ENCODE results near the gene GALNT2.

Gene GALNT2

DNA sequence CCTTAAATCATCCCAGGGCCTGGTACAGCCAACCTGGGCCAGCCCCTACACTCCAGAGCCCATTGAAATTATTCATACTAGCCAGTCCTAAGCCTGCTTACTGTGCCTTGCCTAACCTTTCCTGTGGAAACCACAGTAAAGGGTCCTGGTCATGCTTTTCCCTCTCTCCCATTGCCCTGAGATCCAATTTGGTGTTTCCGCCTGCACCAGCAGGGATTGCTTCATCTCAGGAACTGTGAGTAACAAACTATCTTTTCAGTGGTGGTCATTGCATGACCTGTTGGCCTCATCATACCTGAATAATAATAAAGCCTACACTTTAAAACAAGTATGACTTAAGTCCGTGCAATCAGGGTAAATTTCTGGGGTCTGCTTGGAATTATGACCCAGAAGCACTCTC lies 18.7 kb upstream of the GALNT2 start:
- Histone ChIP-seq H3K79me1 (ENCODE audit: low read depth, low read length) (no peaks in the 10 kb centered on the region), H2BK12ac (ENCODE audit: low read length) (no peak overlapping the region), H3K4ac (ENCODE audit: low read length) (no peak overlapping the region), H3K4me1 (ENCODE audit: control insufficient read depth in 2 of 2, insufficient read depth in 1 of 2, low read depth in 1 of 2, low read length in 2 of 2) (peaks cover 0 to 8% of the 10 kb centered on the region in 2 donors), H3K18ac (ENCODE audit: low read length) (no peak overlapping the region), H3K27ac (replicated peaks; ENCODE audit: low read length) (no peak overlapping the region), H3K14ac (ENCODE audit: low read length) (no peak overlapping the region), H4K8ac (ENCODE audit: low read depth, low read length) (no peak overlapping the region), H4K91ac (ENCODE audit: low read depth, low read length, poor library complexity) (no peak overlapping the region), H3K27me3 (ENCODE audit: control insufficient read depth in 3 of 3, insufficient read depth in 3 of 3, low read depth in 1 of 3, low read length in 3 of 3) (peaks cover 0 to 10% (median 0%) of the 10 kb centered on the region in 3 experiments), H3K36me3 (replicated peaks in 1 of 2; ENCODE audit: control insufficient read depth in 2 of 2, insufficient read depth in 2 of 2, low read length in 2 of 2) (no peaks in the 10 kb centered on the region), H3K4me3 (ENCODE audit: low read length in 2 of 2) (no peak overlapping the region), H2BK5ac (ENCODE audit: low read length) (no peak overlapping the region), H3K9ac (ENCODE audit: low read depth, low read length, poor library complexity) (no peak overlapping the region), H2AK5ac (ENCODE audit: low read depth, low read length) (no peak overlapping the region), H2BK15ac (ENCODE audit: low read length) (no peak overlapping the region), H2AFZ (ENCODE audit: low read length) (no peak overlapping the region), H2BK120ac (ENCODE audit: low read depth, low read length) (no peak overlapping the region), H3K4me2 (ENCODE audit: insufficient read depth, low read length, poor library complexity, severe bottlenecking) (no peak overlapping the region), H3K9me3 (replicated peaks in 1 of 2; ENCODE audit: control insufficient read depth in 2 of 2, insufficient read depth in 1 of 2, low read depth in 1 of 2, low read length in 2 of 2) (no peaks in the 10 kb centered on the region), H3K23ac (ENCODE audit: low read depth, low read length, poor library complexity) (no peak overlapping the region)
- no CpG with 5 or more reads among the region's 2 CpGs for WGBS, 2 donors (ENCODE audit: extremely low coverage in 2 of 2, insufficient read length in 2 of 2, insufficient replicate concordance in 1 of 2)
- no peak for DNase-seq (ENCODE audit: low spot score)

DNA sequence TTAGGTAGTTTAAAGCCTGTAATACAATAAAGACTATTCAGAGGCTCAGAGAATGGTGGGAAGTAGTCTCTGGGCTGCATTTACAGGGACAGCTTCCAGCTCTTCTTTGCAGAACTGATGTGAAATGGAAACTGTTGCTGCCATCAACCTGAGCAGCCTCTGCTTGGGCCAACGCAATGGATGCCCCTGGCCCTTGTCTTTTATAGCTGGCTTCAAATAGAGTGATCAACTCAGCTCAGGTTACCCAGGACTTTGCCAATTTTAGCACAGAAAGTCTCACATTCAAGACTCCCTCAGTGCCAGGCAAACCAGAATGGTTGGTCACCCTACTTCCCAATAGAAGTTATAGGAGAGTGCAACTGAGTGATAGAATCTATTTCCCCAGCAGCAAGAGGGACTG lies 18.1 kb upstream of the GALNT2 start:
- Histone ChIP-seq H2BK12ac (ENCODE audit: low read length) (no peak overlapping the region), H3K79me1 (ENCODE audit: low read depth, low read length) (no peaks in the 10 kb centered on the region), H2BK5ac (ENCODE audit: low read length) (no peak overlapping the region), H3K18ac (ENCODE audit: low read length) (no peak overlapping the region), H2AK5ac (ENCODE audit: low read depth, low read length) (no peak overlapping the region), H3K27ac (replicated peaks; ENCODE audit: low read length) (no peak overlapping the region), H2BK120ac (ENCODE audit: low read depth, low read length) (no peak overlapping the region), H3K4me2 (ENCODE audit: insufficient read depth, low read length, poor library complexity, severe bottlenecking) (no peak overlapping the region), H4K91ac (ENCODE audit: low read depth, low read length, poor library complexity) (no peak overlapping the region), H2AFZ (ENCODE audit: low read length) (no peak overlapping the region), H3K27me3 (ENCODE audit: control insufficient read depth in 3 of 3, insufficient read depth in 3 of 3, low read depth in 1 of 3, low read length in 3 of 3) (peaks cover 0 to 10% (median 0%) of the 10 kb centered on the region in 3 experiments), H3K36me3 (replicated peaks in 1 of 2; ENCODE audit: control insufficient read depth in 2 of 2, insufficient read depth in 2 of 2, low read length in 2 of 2) (no peaks in the 10 kb centered on the region), H3K9ac (ENCODE audit: low read depth, low read length, poor library complexity) (no peak overlapping the region), H3K4ac (ENCODE audit: low read length) (no peak overlapping the region), H3K23ac (ENCODE audit: low read depth, low read length, poor library complexity) (no peak overlapping the region), H3K4me3 (ENCODE audit: low read length in 2 of 2) (no peak overlapping the region), H3K14ac (ENCODE audit: low read length) (no peak overlapping the region), H3K4me1 (ENCODE audit: control insufficient read depth in 2 of 2, insufficient read depth in 1 of 2, low read depth in 1 of 2, low read length in 2 of 2) (peaks cover 0 to 8% of the 10 kb centered on the region in 2 donors), H4K8ac (ENCODE audit: low read depth, low read length) (no peak overlapping the region), H3K9me3 (replicated peaks in 1 of 2; ENCODE audit: control insufficient read depth in 2 of 2, insufficient read depth in 1 of 2, low read depth in 1 of 2, low read length in 2 of 2) (no peaks in the 10 kb centered on the region), H2BK15ac (ENCODE audit: low read length) (no peak overlapping the region)
- no CpG with 5 or more reads among the region's 1 CpG for WGBS, 2 donors (ENCODE audit: extremely low coverage in 2 of 2, insufficient read length in 2 of 2, insufficient replicate concordance in 1 of 2)
- DNase-seq (ENCODE audit: low spot score): no peak

DNA sequence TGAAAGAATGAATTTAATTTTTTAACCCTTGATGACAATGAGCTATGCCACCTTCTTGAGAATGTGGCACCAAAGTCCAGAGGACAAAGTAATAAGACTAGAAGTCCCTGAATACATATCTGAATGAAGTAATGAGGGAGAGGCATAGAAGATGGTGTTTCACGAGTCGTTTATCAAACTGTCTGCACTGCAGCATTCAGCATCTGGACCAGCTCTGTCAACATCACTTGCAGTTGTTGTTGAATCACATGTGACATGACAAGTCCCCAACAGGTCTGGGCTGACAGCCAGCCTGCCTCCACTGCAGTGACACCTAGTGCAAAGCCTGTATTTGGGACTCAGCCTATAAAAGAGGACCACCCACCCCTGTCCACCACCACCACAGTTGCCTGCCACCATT lies 17.3 kb upstream of the GALNT2 start:
- Histone ChIP-seq H4K91ac (ENCODE audit: low read depth, low read length, poor library complexity) (no peak overlapping the region), H3K23ac (ENCODE audit: low read depth, low read length, poor library complexity) (no peak overlapping the region), H2BK12ac (ENCODE audit: low read length) (no peak overlapping the region), H3K4me2 (ENCODE audit: insufficient read depth, low read length, poor library complexity, severe bottlenecking) (no peak overlapping the region), H2BK15ac (ENCODE audit: low read length) (no peak overlapping the region), H2AFZ (ENCODE audit: low read length) (no peak overlapping the region), H4K8ac (ENCODE audit: low read depth, low read length) (no peak overlapping the region), H3K14ac (ENCODE audit: low read length) (no peak overlapping the region), H3K18ac (ENCODE audit: low read length) (no peak overlapping the region), H3K36me3 (replicated peaks in 1 of 2; ENCODE audit: control insufficient read depth in 2 of 2, insufficient read depth in 2 of 2, low read length in 2 of 2) (no peaks in the 10 kb centered on the region), H3K79me1 (ENCODE audit: low read depth, low read length) (no peaks in the 10 kb centered on the region), H3K9me3 (replicated peaks in 1 of 2; ENCODE audit: control insufficient read depth in 2 of 2, insufficient read depth in 1 of 2, low read depth in 1 of 2, low read length in 2 of 2) (no peaks in the 10 kb centered on the region), H3K4me3 (ENCODE audit: low read length in 2 of 2) (no peak overlapping the region), H3K4me1 (ENCODE audit: control insufficient read depth in 2 of 2, insufficient read depth in 1 of 2, low read depth in 1 of 2, low read length in 2 of 2) (peaks cover 0 to 8% of the 10 kb centered on the region in 2 donors), H3K4ac (ENCODE audit: low read length) (no peak overlapping the region), H3K9ac (ENCODE audit: low read depth, low read length, poor library complexity) (no peak overlapping the region), H3K27ac (replicated peaks; ENCODE audit: low read length) (no peak overlapping the region), H2BK5ac (ENCODE audit: low read length) (no peak overlapping the region), H2AK5ac (ENCODE audit: low read depth, low read length) (no peak overlapping the region), H3K27me3 (ENCODE audit: control insufficient read depth in 3 of 3, insufficient read depth in 3 of 3, low read depth in 1 of 3, low read length in 3 of 3) (peaks cover 0 to 12% (median 0%) of the 10 kb centered on the region in 3 experiments), H2BK120ac (ENCODE audit: low read depth, low read length) (no peak overlapping the region)
- no peak for DNase-seq (ENCODE audit: low spot score)
- WGBS, 2 donors (ENCODE audit: extremely low coverage in 2 of 2, insufficient read length in 2 of 2, insufficient replicate concordance in 1 of 2): no CpG with 5 or more reads among the region's 2 CpGs

DNA sequence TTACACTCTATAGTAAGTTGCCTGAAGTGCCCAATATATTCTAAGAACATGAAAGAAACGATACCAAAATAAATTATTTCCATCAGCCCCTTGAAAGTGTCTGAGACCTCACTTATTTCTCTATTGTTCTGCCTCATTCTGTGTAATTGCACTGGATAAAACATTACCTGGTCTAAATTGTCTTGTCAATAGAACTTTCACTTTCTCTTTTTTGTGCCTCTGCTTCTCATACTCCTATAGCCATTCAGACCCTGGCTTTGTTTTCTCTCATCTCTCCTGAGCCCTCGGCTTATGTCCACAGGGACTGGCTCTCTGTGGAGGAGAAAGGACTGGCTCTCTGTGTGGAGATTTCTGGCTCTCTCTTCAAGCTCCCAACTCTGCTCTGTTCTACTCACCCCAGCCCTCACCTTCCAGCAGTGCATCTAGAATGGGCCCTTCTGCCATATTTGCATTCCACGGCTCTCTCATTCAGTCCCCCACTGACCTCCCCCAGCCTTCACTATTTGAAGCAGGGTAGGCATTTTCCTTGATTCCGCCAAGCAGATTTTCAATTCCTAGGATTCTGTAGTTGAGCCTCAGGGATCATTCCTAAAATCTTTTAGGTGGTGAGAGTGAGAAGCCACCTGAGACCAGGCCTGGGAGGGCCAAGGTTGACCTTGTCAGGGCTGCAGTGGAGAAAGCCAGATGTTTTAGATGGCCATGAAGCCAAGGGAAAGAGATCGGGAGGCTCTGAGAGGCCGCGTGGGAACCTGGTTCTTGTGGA lies 15.9 kb upstream of the GALNT2 start:
- Histone ChIP-seq H4K91ac (ENCODE audit: low read depth, low read length, poor library complexity) (no peak overlapping the region), H2BK120ac (ENCODE audit: low read depth, low read length) (no peak overlapping the region), H3K18ac (ENCODE audit: low read length) (no peak overlapping the region), H2BK5ac (ENCODE audit: low read length) (no peak overlapping the region), H2AK5ac (ENCODE audit: low read depth, low read length) (no peak overlapping the region), H3K79me1 (ENCODE audit: low read depth, low read length) (no peaks in the 10 kb centered on the region), H3K14ac (ENCODE audit: low read length) (no peak overlapping the region), H3K23ac (ENCODE audit: low read depth, low read length, poor library complexity) (no peak overlapping the region), H3K4me3 (ENCODE audit: low read length in 2 of 2) (no peak overlapping the region), H3K4ac (ENCODE audit: low read length) (no peak overlapping the region), H3K36me3 (replicated peaks in 1 of 2; ENCODE audit: control insufficient read depth in 2 of 2, insufficient read depth in 2 of 2, low read length in 2 of 2) (no peaks in the 10 kb centered on the region), H2AFZ (ENCODE audit: low read length) (no peak overlapping the region), H3K27me3 (ENCODE audit: control insufficient read depth in 3 of 3, insufficient read depth in 3 of 3, low read depth in 1 of 3, low read length in 3 of 3) (peaks cover 0 to 18% (median 0%) of the 10 kb centered on the region in 3 experiments), H3K4me1 (ENCODE audit: control insufficient read depth in 2 of 2, insufficient read depth in 1 of 2, low read depth in 1 of 2, low read length in 2 of 2) (peaks cover 0 to 8% of the 10 kb centered on the region in 2 donors), H3K9ac (ENCODE audit: low read depth, low read length, poor library complexity) (no peak overlapping the region), H3K9me3 (replicated peaks in 1 of 2; ENCODE audit: control insufficient read depth in 2 of 2, insufficient read depth in 1 of 2, low read depth in 1 of 2, low read length in 2 of 2) (no peaks in the 10 kb centered on the region), H3K4me2 (ENCODE audit: insufficient read depth, low read length, poor library complexity, severe bottlenecking) (no peak overlapping the region), H2BK15ac (ENCODE audit: low read length) (no peak overlapping the region), H4K8ac (ENCODE audit: low read depth, low read length) (no peak overlapping the region), H3K27ac (replicated peaks; ENCODE audit: low read length) (no peak overlapping the region), H2BK12ac (ENCODE audit: low read length) (no peak overlapping the region)
- WGBS, 2 donors (ENCODE audit: extremely low coverage in 2 of 2, insufficient read length in 2 of 2, insufficient replicate concordance in 1 of 2): no CpG with 5 or more reads among the region's 7 CpGs
- no peak for DNase-seq (ENCODE audit: low spot score)

All from neuronal stem cell (in vitro differentiated cells).